ENCODE measurements around the gene TMEM272.

TMEM272 gene

DNA sequence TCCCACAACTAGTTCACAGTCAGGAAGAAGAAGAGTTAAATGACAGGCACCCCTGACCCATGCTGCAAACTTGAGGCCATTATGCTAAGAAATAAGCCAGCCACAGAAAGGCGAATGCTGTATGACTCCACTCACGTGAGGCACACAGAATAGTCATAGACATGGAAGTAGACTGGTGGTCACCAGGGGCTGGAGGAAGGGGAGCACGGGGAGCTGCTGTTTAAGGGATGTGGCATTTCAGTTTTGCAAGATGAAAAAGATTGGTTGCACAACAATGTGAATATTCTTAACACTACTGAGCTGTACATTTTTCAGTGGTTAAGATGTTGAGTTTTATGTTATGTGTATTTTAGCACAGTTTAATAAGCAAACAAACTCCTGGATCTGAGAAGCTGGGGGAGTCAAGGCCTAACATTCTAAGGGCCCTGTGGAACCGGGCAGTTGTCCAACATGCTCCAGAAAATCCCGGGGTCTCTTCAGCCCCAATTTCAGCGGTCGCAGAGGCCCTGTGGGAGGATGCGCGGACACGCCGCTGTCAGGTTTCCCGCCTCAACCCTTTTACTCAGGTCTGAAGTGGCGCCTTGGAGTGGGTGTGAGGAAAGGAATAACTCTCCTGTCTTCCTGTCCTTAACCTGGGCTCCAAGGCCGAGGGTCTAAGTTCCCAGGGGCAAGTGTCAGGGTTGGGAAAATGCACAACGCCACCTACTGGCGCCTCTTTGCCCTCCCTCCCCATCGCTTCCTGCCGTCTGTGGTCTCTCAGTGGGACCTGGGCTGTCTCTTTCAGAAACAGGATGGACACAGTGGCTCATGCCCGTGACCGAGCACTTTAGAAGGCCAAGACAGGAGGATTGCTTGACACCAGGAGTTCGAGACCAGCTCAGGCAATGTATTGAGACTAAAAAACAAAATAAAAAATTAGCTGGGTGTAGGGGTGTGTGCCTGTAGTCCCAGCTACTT, 4.4 kb upstream of the TMEM272 start:
- no peak for DNase-seq (ENCODE audit: low read depth)

DNA sequence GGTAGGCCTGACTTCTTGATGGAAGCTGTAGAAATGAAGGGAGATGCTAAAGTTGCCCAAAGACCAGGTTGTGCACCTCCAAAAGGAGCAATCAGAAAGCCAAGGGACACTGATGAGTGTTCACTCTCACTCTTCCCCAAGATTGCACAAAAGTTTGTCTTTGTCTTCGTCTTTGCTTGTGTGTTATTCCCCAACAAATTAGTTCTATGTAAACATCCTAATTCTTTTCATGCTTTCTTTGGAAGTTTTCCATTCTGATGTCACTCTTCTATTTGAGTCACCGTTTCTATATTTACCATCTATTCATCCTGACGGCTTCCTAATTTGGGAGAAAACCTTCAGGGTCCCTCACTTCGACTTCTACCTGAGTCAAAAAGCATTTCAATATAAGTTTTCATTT, 3.7 kb upstream of the TMEM272 start:
- DNase-seq (ENCODE audit: low read depth): no peak

DNA sequence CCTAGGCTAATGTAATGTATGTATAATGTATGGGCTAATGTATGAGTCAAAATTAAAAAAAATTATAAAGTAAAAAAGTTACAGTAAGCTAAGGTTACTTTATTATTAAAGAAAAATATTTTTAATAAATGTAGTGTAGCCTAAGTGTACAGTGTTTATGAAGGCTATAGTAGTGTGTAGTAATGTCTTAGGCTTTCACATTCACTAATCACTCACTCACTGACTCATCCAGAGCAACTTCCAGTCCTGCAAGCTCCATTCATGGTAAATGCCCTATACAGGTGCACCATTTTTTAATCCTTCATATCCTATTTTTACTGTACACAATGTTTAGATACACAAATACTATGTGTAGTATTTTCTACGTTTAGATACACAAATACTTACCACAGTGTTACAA, 1.8 kb upstream of the TMEM272 start:
- DNase-seq (ENCODE audit: low read depth): no peak

DNA sequence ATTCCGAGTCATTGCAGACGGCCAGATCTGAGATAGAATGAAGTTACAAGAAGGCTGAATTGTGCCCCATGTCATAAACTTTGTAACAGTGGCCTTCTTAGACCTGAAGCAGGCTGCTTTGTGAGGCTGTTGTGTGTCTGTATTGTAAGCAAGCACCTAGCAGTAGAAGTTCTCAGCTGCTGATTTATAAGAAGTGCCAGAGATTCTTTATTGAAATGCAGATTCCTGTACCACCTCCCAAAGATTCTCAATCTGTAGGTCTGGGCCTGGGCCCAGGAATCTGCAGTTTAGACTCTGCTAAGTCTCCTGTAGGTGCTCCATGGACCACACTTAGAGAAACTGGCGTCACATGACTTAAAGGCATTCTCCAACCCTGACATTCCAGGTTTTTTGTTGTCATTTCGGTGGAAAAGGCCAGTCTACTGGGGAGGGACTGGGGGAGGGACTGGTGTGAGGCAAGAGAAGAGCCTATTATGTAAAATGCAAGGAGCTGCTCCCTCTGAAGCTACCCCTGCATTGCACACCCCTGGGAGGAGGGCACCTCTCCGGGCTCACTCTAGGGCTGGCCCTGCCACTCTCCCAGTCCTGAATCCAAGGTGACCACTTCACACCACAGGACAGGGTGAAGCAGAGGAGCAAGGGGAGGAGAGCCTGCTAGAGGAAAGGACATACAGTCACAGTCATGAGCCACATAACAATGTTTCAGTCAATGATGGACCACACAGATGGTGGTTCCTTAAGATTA, 769 bp upstream of the TMEM272 start:
- DNase-seq (ENCODE audit: low read depth): no peak

DNA sequence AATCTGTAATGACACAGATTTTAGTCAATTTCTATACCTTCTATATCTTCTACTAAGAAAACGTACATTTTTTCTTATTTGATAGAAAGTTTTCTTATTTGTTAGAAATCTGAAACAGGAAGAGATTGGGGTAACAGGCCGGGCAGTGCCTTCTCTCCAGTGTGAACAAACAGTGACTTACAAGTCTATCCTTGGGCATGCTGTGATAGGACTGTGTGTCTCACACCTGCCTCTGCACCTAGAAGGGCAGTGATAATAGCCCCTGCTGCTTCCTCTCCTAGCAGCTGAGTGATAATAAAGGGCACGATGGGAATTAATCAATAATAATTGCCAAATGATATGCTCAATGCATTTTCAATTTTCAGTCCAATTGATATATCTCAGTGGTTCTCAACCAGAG, 1.4 kb downstream of the TMEM272 start:
- DNase-seq (ENCODE audit: low read depth): no peak

DNA sequence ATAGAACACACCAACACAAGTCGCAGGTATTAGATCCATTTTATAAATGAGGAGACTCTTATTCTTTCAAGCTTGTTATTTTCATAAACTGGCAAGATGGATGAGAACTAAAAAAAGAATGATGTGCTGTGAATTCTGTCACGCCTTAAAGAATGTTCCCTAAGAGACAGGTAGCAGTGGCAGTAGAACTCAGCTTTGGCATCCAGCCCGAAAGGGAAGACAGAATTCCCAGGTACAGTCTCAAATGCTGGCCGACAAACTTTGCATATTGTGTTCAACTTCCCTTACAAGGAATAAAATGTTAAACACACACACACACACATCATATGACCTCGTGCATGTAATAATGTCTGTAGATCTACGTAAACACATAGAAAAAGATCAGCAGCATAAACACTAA, 3.2 kb downstream of the TMEM272 start:
- no peak for DNase-seq (ENCODE audit: low read depth)

DNA sequence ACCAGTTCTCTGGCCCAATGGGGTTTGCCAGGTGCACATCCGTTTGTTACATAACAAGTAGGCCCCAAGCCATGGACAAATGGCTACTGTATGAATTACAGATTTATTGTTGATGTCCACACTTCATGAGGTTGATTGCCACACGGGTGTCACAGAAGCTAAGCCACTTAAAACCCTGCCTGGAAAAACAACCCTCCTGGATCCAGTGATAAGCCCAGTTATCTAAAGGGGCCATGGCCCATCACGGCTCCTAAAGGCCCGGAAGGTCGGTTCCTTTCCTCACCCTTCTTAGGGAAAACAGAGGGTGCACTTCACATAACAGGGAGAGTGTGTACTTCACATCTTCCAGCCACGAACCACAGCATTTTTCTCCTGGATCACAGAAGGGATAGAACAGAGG, 4.1 kb downstream of the TMEM272 start:
- no peak for DNase-seq (ENCODE audit: low read depth)

DNA sequence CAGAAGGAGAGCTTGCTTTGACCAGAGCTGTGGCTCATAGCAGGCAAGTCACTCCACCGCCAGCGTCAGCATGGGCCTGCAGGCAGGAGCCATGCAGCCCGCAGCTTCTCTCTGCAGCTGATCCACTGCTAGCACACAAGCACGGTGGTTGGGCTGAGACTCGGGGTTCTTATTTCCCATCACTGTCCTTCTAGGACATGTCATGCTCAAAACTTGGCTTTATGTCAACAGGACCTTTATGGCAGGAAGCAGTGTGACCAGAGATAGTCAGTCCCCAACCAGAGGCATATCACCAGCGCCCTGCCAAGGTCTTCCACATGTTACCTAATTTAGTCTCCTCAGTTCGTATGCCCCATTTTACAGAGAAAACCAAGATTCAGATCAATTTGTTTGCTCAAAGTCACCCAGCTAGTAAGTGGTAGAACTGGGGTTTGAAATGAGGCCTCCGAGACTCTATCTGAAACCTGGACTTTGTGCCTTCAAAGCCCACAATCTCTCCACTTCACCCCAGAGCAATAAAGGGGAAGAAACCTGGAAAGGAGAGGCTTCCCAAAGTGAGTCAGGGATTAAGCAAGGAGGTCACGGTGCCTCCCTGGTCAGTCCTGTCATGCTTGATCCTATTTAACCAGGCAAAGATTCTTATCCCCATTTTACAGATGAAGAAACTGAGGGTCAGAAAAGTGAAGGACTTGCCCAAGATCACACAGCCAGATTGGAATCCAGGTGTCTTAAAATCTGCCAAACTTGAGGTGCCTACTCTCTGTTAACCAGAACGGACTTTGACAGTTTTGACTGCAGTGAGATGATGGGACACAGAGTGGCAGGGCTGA, 5.1 kb downstream of the TMEM272 start:
- no peak for DNase-seq (ENCODE audit: low read depth)

DNA sequence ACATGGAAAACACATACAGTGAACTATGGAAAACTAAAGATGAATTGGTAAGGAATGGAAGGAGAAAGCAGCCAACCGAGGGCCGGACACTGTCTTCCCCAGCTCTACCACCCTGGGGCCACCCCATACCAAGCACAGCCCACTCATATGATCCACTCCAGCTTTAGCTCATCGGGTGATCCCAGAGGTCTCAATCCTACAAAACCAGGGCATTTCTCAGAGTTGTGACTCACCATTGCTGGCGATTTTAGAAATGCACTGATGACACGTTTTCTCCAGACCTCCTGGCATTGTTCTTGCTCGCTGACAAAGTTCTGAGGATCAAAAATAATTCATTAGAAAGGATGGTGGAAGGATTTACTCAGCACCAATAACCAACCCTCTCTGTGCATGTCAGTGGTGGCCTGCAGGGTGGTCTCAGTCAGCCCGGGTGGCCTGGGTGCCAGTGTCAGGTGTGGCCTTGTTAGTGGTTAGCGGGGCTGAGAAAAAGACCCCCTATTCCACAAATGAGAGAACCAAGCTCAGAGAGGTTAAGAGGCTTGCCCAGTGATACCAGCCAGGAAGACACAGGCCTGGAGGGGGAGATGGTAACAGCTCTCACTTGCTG, 6.6 kb downstream of the TMEM272 start:
- peak; percentile 30 for DNase-seq (ENCODE audit: low read depth)

DNA sequence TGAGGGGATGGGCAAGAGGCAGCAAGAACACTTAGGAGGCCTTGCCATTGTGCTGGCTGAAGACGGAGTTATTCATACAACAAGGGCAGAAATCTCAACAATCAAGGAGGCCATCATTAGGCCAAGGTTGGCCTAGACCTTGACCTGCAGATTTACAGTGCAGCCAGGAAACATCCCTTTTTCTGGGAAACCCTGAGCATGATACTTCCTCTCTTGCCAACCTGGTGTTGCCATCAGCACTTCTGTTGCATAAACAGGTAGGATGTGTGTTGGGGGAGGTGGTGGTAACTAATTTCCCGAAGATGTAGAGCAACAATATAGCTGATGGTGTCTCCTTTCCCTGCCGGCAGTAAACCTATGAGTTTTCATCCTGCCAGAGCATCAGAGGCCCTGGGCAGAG, 8.0 kb downstream of the TMEM272 start:
- DNase-seq (ENCODE audit: low read depth): no peak

DNA sequence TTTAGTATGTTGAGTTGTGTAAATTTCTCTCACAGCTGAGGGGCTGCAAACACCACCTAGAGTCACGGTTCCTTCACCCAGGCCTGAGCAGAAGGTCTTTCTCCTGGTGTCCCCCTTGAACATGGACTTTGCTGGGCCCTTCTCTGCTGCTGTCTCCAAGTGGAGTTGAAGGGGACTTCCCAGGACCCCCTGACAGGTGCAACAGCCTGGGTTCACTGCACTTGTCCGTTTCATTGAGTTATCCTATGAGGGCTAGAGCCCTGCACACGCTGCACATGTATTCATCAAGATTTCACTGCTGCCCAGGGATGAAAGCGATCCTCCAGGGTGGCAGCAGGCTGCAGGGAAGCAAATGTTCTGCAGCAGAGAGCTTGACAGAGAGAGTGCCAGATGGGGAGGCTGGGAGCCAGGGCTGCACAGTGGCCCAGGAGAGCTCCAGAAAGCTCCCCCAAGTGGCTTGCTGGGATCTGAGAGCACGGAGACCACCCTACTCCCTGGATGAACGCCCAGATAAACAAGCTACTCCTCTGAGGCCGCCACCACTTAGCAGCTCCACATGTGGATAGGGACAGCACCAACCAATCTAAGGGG, 10.3 kb downstream of the TMEM272 start:
- no peak for DNase-seq (ENCODE audit: low read depth)

DNA sequence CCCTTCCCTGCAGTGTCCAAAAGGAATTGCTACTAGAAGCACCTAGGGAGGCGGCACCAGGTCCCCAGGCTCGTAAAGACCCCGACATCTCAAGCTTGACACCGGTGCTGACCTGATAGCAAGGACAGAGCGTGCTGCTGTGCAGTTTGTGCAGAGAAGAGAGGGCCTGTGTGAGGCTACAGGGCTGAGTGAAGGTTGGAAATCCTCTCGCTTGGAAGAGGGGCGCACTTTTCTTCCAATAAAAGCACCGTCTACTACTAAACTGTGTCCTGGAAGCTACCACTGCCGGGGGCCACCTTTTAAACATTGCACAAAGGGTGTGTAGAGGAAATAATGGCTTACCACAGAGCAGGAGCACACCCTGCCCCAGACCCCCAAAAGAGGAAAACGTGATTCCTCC, 11.0 kb downstream of the TMEM272 start:
- no peak for DNase-seq (ENCODE audit: low read depth)

DNA sequence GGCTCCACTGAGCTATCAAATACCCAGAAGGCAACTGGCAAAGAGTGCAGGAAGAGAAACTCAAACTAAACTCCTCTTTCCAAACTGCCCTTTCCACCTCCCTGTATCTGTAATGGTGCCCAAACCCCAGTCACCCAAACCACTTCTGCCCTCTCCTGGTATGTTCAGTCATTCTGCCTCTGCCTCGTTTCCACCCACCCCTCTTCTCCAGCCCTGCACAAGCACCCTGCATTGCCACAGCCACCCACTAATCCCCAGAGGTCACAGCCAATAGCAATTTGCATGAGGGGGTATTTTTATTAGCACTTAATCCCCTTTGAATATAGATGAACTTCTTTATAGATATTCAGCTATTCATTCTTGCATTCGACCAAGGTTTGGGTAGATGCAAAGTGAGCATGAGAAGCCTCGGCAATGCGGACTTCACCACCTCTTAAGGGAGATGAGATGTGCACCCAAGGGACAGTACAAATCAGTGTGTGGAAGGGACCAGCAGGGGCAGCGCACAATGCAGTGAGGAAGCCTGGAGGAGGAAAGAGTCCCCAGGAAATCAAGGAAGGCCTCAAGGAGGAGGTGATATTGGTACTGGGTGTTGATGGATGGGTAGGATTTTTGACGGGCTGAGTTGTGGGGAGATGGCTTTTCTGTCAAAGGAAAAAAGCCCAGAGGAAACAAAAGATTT, 12.4 kb downstream of the TMEM272 start:
- no peak for DNase-seq (ENCODE audit: low read depth)

DNA sequence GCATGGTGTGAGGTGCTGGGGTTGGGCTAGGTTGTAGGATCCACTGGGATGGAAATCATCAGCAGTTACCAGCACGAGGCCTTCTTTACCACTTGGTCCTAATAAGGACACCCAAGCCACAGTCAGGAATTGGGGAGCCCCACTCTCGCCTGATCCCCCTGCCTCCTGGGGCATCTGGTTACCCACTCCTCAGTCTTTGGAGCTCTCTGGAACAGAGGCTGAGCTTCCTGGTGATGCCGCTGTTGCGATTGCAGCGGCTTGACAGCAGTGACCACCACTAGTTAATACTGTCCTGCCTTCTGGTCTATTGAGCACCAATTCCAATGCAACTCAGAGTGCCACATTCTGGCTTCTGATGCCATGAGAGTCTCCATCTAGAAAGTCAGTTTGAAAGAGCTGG, 13.5 kb downstream of the TMEM272 start:
- no peak for DNase-seq (ENCODE audit: low read depth)

DNA sequence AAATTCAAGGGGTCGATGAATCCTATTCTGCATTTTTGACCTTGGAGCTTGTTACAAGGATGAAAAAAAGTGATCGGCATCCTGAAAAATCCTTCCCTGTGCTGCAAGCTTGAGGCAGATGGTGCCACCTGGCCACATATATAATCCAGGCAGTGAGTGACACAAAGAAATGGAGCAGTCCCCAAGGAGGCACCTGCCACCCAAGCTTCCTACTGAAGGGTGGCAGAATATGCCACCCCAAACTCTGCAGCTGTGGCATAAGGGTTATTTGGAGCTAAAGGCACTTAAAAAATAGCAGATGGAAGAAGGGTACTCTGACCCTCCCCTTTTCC, 15.4 kb downstream of the TMEM272 start:
- DNase-seq (ENCODE audit: low read depth): no peak

DNA sequence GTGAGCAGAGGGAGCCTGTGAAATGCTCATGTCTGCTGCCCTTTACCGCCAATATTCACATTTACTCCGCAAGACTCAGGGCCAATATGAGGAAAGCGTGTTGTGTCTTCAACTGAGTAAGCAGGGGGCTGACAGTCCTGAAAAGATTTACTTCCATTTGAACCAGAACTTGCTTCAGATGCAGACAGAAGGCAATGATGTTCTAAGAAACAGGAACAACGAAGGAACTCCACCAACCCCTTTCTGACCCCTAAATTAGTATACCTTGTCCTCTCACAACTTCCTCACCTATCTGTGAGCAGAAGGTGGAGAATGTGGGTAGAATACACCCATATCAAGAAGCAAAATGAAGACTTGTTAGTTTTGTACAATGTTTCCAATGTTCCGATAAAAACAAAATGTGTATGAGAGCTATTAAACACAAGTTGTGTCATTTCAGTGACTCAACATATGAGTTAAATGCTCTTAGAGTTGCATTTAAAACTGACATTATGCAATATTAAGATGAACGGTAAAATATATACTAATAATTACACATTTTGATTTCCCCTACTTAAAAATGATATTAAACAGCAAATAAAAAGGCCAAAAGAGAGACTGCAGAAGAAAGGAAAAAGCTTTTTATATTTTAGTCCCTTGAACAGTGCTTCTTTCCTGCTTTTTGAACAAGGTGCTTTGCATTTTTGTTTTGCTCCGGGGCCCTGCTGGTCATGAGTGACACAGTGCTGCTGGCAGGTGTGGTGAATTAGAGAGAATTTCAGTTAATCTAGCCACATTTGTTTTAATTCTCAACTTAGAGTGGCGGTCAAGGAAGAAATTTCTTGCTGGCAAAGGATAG, 16.0 kb downstream of the TMEM272 start:
- DNase-seq (ENCODE audit: low read depth): no peak

DNA sequence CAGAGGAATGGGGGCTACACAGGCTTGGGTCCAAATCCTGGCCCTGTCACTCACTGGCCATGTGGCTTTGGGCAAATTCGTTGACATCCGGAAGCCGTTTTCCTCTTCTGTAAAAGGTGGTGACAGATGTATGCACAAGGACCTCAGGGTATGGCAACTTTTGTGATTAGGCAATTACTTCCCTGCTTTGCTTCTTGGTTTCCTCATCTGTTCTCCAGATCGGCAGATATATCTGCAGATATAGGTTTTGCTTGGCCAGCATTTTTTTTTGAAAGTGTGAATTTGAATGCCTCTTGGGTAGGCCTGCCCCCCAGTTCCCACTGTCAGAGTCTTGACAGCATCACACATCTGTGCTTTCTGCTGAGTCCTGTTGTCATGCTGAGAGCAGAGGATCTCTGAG, 17.7 kb downstream of the TMEM272 start:
- no peak for DNase-seq (ENCODE audit: low read depth)

DNA sequence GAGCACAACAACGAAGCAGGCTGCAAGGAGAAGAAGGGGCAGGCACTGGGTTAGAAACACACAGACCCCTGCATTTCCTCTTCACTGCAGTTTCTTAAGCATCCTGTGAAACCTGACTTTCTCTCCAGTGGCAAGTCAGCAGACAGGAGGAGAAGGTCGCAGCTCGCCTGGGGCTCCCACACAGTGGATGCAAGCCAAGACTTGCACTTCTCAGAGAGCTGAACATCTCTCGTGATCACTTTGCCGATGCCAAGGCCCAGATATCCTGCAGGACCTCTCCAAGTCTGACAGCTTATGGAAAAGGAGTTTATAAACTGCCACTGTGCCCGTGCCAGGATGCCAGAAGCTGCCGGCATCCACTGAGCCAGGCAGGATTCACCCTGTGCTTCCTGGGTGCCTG, 18.4 kb downstream of the TMEM272 start:
- no peak for DNase-seq (ENCODE audit: low read depth)

DNA sequence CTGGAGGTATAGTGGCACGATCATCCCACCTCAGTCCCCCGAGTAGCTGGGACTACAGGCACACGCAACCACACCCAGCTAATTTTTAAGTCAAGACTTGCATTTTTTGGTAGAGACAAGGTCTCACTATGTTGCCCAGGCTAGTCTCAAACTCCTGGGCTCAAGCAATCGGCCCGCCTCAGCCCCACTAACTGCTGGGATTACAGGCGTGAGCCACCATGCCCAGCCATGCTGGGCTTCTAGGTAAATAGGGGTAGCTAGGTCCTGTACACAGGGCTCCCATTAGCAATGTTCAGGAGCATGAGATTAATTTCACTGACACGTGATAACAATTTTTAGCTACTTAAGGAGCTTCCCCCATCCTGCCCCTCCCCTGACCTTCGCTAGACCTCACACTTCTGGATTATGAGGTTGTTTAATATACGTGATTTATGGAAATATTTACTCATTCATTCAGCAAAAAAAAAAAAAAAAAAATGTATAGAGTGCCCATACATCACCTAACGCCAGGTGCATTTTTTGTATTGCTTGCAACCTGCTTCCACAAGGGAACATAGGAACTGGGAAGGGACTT, 19.2 kb downstream of the TMEM272 start:
- DNase-seq (ENCODE audit: low read depth): no peak

DNA sequence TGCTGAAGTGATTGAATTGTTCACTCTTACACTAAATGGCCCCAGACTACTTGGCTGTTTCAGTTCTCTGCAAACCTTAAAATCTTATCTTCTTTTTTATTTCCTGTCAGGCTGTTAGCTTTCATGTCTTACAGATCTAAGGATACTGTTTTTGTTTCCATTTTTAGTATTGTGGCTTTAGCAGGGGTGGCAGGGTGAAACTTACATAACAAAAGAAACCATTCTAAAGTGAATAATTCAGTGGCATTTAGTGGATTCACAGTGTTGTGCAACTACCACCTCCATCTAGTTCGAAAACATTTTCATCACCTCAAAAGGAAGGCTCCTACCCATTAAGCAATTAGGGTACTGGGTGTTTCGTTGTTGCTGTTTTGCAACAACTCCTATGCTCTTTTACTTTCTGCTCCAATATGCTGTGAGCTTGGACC, 19.8 kb downstream of the TMEM272 start:
- DNase-seq (ENCODE audit: low read depth): no peak

Measured in GM04504 (cell line).